Measurements from ENCODE around the gene TUBE1.

The TUBE1 gene

DNA sequence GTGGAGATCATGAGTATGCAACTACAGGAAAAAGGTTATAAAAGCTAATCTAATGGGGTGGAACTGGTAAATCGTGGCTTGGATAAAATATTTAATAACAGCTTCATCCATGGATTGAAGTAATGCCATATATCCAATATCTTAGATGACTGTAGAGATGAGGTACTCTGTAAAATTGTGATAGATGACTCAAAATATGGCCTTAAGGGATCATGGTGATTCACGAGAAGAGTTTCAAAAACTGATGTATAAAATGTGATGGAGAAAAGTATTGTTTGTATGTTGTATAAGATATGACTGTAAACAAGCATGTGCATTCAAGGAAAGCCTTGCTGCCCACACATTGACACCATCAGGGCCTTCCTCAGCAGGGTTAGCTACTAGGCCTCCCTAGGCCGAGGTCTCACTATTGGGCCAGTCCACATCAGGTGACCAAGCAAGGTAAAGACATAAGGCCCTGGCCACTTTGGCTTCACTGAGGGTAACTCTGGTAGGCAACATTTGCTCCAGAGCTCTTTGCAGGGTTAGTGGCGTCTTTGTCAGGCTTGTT is 51.1 kb downstream of the TUBE1 start:
- no peak overlapping the region for H3K4me3 ChIP-seq (ENCODE audit: low read depth, low read length)

DNA sequence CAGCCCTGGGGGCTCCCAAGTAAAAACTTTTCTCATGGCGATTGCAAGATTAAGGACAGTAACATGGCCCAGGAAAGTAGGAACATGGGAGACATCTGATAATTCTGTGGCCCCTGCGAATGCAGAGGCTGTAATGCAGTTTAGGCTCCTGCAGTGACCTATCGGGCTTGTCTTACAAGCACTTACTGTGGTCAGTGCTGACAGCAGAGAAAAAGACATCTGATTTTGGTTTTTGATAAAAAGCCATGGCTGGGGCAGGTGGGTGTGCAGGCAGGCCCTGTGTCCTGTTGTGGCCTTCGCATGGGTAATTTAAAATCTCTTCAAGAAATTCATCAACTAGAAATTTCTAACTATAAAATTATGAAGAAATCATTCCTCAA is 52.7 kb downstream of the TUBE1 start:
- H3K4me3 ChIP-seq (ENCODE audit: low read depth, low read length): no peak overlapping the region

DNA sequence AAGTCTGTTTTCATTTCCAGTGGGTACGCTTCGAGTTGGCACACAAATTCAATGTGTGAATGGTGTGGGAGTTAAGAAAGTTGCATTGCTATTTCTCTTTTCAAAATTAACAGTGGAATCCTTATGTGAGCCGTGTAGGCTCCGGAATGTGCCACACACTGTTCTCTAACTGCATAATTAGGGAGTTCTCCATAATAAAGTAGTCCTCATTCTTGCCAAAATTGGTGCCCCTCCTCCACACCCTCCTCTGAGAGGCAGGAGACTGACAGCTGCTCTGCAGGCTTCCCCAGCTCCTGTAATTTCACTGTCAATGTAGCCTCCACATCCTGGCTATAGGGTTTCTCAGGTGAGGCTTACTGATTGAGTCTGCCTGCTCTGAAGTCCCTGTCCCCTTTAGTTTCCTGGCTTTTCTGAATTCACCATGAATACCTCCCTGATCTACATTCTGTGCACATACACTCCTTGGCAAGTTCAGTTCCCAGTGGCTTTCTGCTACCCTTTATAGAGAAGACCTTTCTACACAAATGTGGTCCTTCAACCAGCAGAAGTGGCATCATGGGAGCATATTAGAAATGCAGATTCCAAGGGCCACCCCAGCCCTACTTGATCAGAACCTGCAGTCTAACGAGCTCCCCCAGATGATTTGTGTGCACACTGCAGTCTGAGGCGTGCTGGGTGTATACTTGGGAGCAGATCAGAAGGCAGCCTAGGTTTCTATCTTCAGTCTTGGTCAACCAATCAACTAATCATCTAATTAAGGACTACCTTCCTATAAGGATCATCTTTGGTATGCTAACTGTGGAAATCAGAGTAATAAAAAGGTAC is 53.3 kb downstream of the TUBE1 start:
- H3K4me3 ChIP-seq (ENCODE audit: low read depth, low read length): no peak overlapping the region

DNA sequence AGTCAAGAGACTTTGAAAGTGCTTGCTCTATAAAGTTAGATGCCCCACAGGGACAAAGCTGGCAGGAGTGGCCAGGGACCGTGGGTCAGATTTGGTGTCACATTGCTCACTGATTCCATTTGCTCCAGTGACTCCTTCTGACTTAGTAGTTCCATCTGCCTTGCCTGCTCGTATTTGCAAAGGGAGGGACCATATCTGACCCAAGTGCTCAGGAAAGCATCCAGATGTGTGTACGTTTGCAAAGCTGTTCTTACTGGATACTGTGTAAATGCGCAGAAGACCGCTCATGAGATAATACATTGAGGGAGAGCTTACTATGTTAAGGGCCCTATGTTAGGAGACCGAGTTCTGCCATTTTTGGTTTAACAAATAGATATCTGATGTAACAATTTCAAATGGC is 54.6 kb downstream of the TUBE1 start:
- H3K4me3 ChIP-seq (ENCODE audit: low read depth, low read length): no peak overlapping the region

DNA sequence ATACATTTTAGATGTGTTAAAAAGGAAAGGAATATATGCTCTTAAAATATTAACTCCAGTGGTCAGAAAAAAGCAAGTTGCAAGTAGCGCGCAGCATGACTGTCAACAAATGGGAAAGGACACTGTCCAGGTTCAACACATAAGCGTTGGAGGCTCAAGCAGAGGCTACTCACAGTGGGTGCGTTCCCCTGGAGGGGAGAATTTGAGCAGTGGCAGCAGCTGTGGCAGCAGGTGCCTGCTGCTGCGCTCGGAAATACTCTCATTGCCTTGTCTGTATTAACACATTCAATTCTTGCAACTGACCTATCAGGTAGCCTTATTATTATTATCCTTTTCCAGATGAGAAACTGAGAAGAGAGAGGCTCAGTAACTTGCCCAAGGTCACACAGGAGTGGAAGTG is 55.3 kb downstream of the TUBE1 start:
- no peak overlapping the region for H3K4me3 ChIP-seq (ENCODE audit: low read depth, low read length)

DNA sequence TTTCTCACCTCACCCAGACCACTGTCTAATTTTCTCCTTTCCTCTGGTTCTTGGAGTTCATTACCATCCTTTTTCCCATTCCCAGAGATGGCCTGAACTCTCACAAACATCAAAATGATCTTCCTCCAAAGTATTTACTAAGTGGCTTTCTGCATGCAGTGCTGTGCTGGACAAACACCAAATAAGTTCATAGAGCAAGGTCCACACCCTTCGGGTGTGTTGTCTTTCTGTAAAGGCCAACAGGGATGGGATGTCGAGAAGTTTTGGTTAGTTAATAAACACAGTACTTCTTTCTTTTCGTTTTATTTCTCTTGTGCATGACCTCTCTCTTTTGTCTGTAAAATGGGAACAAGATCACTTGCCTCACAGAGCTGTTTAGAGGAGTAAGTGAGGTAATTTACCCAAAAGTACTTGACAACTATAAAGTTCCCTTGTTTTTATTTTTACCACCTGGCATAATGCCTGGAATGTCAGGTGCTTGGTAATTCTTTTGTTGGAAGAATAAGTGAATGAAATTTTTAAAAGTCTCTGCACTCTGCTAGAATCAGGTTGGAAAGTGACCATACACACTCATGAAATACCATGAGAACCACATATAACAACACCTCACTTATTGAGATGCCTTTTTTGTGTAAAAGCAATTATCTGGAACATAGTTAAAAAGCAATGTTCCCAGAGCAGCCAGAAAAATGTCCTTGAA is 56.2 kb downstream of the TUBE1 start:
- H3K4me3 ChIP-seq (ENCODE audit: low read depth, low read length): no peak overlapping the region

DNA sequence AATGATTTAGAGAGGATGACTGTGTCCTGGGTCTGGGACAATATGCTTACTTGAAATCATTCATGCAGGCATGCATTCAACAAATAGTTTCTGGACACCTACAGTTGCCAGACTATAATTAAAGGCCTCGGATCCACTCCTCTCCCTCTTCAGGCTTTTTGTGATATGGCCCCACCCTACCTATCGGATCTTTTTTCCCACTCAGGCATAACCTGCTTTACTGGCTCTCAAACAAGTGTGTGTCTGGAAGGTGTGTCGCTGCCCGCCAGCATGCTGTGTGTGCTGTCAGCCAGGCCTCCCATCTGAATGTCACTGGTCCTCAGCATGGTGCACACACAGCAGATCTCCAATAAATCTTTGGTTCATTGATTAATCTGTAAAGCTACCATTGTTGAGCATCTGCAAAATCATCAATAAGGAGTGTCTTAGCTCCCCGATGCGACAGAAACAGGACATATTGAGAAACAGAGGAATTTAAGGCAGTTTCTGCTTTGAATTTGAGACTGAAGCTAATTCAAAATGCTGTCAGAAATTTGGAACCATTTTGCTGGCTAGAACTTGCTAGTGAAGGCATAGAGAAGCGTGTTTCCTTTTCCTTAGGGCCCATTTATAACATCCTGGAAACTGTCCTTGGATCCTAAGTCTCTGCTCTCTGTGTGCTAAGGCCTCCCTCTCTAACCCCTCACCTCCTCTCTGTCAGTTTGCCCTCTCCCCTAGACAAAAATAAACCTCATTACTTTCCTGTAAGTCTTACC is 56.9 kb downstream of the TUBE1 start:
- no peak overlapping the region for H3K4me3 ChIP-seq (ENCODE audit: low read depth, low read length)

DNA sequence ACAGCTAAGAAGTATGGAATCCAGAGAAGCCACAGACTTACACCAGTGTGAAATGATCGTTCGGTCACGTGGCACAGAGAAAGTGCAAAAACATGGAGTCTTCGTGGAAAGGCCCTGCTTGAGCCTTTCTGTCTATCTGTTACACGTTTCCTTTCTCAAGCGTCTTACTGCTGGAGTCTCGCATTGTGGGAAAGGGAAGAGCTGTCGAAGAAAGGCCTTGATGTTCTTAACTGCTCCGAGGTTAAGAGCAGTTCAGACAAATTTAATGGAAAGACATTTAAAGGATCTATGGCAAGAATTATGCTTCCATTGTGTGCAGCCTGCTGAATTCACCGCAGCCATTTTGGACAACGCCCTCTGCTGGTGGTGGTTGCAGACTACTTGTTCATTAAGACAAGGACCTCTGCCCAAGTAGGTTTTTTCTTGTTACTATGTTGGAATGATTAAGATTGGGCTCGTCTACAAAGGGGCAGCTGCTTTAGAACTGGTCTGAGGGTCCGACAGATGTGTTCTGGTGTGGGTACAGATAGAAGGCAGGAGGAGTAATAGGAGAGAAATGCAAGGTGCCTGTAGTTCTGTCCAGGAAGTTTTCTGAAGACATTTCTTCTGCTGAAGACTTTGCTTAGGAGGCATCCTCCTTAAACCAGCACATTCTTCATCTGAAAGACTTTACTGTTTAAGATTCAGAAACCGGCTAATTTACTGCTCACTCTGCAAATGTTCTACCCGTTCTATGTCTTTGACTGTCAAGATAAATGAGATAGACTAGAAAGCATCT is 58.0 kb downstream of the TUBE1 start:
- no peak overlapping the region for H3K4me3 ChIP-seq (ENCODE audit: low read depth, low read length)

DNA sequence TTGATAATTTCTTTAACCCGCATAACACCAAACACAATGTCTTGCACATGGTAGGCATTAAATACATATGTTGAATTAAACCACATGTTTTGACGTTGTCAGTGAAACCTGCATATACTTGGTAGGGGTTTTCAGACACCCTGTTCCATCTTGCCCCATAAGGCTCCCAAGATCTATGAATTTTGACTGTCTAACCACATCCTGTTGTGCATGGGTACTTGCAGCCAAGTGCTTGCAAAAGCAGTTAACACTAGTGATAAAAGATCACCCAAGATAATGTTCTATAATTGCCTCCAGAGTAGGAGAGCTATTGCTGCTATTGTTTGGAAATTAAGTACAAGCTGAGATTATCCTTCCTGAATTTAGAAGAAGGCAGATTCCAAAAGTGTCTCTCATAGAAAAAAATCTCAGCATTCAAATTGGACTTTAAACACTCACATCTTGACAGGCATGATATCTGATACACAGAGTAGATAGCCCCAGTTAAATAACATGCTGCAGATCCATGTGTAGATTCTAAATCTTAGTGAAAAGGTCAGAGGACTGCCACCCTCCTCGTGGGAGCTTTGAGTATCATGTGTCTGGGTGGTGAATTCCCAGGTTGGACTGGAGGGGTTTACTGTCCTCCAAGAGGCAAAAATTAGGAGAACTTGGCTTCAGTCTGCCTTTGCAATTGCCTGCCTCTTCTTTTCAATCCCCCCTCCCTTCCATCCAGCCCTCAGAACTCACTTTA is 59.2 kb downstream of the TUBE1 start:
- no peak overlapping the region for H3K4me3 ChIP-seq (ENCODE audit: low read depth, low read length)

DNA sequence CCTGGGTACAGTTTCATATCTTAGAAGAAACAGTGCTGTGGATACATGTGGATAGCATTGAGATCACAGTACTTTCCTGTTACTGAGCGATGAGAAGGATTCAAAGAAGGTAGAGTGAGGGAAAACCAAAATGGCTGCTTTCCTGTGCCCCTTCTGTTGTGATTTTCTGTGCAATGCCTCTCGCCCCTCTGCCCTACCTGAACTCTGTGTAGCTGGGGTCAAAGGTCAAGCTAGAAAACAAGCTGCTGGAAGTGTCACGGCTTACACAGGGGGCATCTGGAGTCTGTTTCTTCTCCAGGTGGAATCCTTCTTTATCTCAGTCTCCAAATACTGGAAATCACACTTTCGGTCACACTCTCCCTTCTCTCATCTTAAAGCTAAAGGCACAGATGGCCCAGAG is 60.3 kb downstream of the TUBE1 start:
- no peak overlapping the region for H3K4me3 ChIP-seq (ENCODE audit: low read depth, low read length)

DNA sequence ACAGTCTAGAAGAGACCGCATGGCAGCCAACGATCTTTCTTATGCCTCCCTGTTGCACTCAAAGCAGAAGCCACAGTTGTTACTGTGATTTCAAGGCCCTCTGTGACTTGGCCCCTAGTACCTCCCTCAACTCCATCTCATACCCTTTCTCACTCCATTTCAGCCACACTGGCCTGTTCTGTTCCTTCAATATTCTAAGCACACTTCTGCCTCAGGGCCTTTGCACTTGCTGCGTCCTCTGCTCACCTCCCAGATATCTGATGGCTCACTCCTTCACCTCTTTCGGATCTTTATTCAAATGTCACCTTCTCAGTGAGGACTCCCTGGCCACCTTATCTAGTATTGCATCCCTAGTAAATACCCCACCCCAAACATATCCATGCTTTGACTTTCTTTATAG is 62.8 kb downstream of the TUBE1 start:
- H3K4me3 ChIP-seq (ENCODE audit: low read depth, low read length): no peak overlapping the region

DNA sequence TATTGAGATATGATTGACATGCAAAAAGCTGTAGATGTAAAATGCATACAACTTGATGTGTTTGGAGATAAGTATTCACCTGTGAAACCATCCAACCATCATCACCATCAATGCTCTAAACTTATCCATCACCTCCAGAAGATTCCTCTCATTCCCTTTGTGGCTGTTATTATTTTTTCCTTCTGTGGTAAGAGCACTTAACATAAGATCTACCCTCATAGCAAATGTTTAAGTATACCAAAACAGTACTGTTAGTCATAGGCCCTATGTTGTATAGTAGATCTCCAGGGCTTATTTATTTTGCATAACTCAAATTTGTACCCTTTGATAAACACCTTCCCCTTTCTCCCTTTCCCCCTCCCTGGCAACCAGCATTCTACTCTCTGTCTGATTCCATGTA is 64.5 kb downstream of the TUBE1 start:
- H3K4me3 ChIP-seq (ENCODE audit: low read depth, low read length): no peak overlapping the region

DNA sequence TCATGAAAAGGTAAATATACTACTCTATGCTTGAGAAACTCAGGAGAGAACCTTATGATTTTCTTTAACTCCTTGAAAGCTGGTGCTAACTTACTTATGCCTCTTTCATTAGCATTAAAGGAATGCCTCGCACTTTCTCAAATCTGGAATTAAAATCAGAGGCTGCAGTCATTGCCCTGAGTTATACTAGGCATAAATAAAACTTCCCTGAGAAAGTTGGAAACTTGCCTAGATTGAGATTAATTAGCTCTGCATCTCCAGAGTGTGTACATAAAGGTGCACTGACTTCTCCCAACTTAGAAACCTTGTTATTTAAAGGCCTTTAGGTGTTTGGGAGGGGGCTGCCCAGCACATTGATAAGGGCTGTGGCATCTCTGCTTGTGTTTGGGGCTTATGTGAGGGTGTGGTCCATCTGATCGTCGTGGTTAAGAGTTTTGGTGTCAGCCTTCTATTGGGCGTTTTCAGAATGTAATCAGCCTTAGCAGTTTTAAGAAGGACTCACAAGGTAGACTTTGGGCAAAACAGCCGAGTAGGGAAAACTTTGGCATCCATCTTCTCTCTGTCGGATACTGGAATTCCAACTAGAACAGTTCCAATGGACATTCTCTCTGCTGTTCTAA is 65.5 kb downstream of the TUBE1 start:
- no peak overlapping the region for H3K4me3 ChIP-seq (ENCODE audit: low read depth, low read length)
